HepG2 (cell line): ENCODE results near the gene AMDHD1. TPM values are rescaled to one million over a fixed set of nuclear protein-coding genes. Genes with fewer than 3 reads are reported as not detected.

Experiments
- HBP1 ChIP-seq: IDR thresholded peaks from 2 replicates; pipeline ENCODE4 v1.6.1; 2016; ENCODE audit warnings: low read depth, control low read depth
- HCFC1 ChIP-seq: fragments of 150-350 bp; IDR thresholded peaks from 2 replicates; pipeline ENCODE4 v1.6.1; 2014; ENCODE audit warnings: low read depth, low read length
- HMG20A ChIP-seq: IDR thresholded peaks from 2 replicates; pipeline ENCODE4 v1.6.1; 2016; ENCODE audit warnings: borderline replicate concordance
- MEF2D ChIP-seq: sonication (generic); formaldehyde crosslinking; IDR thresholded peaks from 2 replicates; pipeline ENCODE4 v1.5.1; 2020; ENCODE audit warnings: mild to moderate bottlenecking, missing genetic modification reagents
- NCOA5 ChIP-seq: sonication (generic); formaldehyde crosslinking; IDR thresholded peaks from 2 replicates; pipeline ENCODE4 v1.4.0; 2020; ENCODE audit warnings: missing genetic modification reagents
- PHB2 ChIP-seq: fragments of 450-650 bp; IDR thresholded peaks from 2 replicates; pipeline ENCODE4 v1.6.1; 2018; ENCODE audit not compliant: partially characterized antibody
- RARA ChIP-seq: IDR thresholded peaks from 2 replicates; pipeline ENCODE4 v1.6.1; 2016; ENCODE audit warnings: missing genetic modification reagents, missing compliant biosample characterization
- SNAPC2 ChIP-seq: sonication (generic); formaldehyde crosslinking; IDR thresholded peaks from 2 replicates; pipeline ENCODE4 v1.8.1; 2022; ENCODE audit warnings: mild to moderate bottlenecking, missing genetic modification reagents
- TBX3 ChIP-seq: fragments of 450-650 bp; IDR thresholded peaks from 2 replicates; pipeline ENCODE4 v1.6.1; 2017; ENCODE audit warnings: antibody characterized with exemption, mild to moderate bottlenecking, inconsistent platforms, borderline replicate concordance
- TP53 ChIP-seq: sonication (generic); formaldehyde crosslinking; conservative IDR thresholded peaks from 2 replicates; pipeline ENCODE4 v1.4.0; 2020; ENCODE audit warnings: missing genetic modification reagents
- ZBTB8A ChIP-seq: sonication (generic); formaldehyde crosslinking; IDR thresholded peaks from 2 replicates; pipeline ENCODE4 v1.4.0; 2020; ENCODE audit warnings: mild to moderate bottlenecking, low read depth, missing genetic modification reagents, borderline replicate concordance
- ZNF138 ChIP-seq: sonication (generic); formaldehyde crosslinking; IDR thresholded peaks from 2 replicates; pipeline ENCODE4 v1.5.0; 2020; ENCODE audit warnings: mild to moderate bottlenecking, low read depth, missing genetic modification reagents
- ZNF607 ChIP-seq: sonication (generic); formaldehyde crosslinking; IDR thresholded peaks from 2 replicates; pipeline ENCODE4 v1.5.1; 2020; ENCODE audit warnings: missing genetic modification reagents, mild to moderate bottlenecking, borderline replicate concordance
- ZSCAN21 ChIP-seq: sonication (generic); formaldehyde crosslinking; IDR thresholded peaks from 2 replicates; pipeline ENCODE4 v1.8.0; 2022; ENCODE audit warnings: mild to moderate bottlenecking, missing genetic modification reagents, moderate library complexity, borderline replicate concordance
- ZSCAN25 ChIP-seq: sonication (generic); formaldehyde crosslinking; IDR thresholded peaks from 2 replicates; pipeline ENCODE4 v1.8.0; 2022; ENCODE audit warnings: mild to moderate bottlenecking, missing genetic modification reagents
- polyA plus RNA-seq, 8 experiments: library from polyadenylated mRNA; depleted of rRNA in 3 of 8; stranded (reverse) in 7 of 8; unstranded in 1 of 8; fragments of >200 nt; fragmentation: Illumina TruSeq in 4 of 8; extraction: Trizol in 4 of 8; gene quantifications; 2 replicates each; pipeline versions ENCODE4 v1.2.1 to v1.2.3, GENCODE V29; 2011 to 2016; ENCODE audit warnings: low read depth in 4 of 8, missing spikeins in 1 of 8, mixed read lengths in 1 of 8; ENCODE audit not compliant: insufficient read depth in 1 of 8
- total RNA-seq, 5 experiments: library from RNA; depleted of rRNA; stranded (reverse); fragments of >200 nt; fragmentation: Illumina TruSeq; extraction: Trizol; gene quantifications; 2 replicates each; pipeline ENCODE4 v1.2.3, GENCODE V29; 2016; ENCODE audit warnings: low read depth in 1 of 5
- TF ChIP-seq, protein P1 (sequence below): sonication (generic); formaldehyde crosslinking; IDR thresholded peaks from 2 replicates; pipeline ENCODE4 v1.8.1; 2023; ENCODE audit warnings: mild to moderate bottlenecking, missing genetic modification reagents
- TF ChIP-seq, protein P2 (sequence below): sonication (generic); formaldehyde crosslinking; IDR thresholded peaks from 2 replicates; pipeline ENCODE4 v1.5.1; 2020; ENCODE audit warnings: mild to moderate bottlenecking, missing genetic modification reagents
- TF ChIP-seq, protein P3 (sequence below): sonication (generic); formaldehyde crosslinking; IDR thresholded peaks from 2 replicates; pipeline ENCODE4 v1.5.0; 2020; ENCODE audit warnings: missing genetic modification reagents
- TF ChIP-seq, protein P4 (sequence below): sonication (generic); formaldehyde crosslinking; IDR thresholded peaks from 2 replicates; pipeline ENCODE4 v1.4.0; 2020; ENCODE audit warnings: mild to moderate bottlenecking, missing genetic modification reagents
- TF ChIP-seq, protein P5 (sequence below): sonication (generic); formaldehyde crosslinking; IDR thresholded peaks from 2 replicates; pipeline ENCODE4 v1.8.1; 2022; ENCODE audit warnings: mild to moderate bottlenecking, missing genetic modification reagents

AMDHD1 gene
- total and polyA plus RNA-seq, 2 of the 13 experiments (the other 11 are each of a cell fraction or from before 2014, with no cell fraction given): 6.5 to 29.6 TPM

GRCh38 chr12:95918194-95918993 is 24.7 kb upstream of the AMDHD1 start (continued):
- TF ChIP-seq, protein P1, sequence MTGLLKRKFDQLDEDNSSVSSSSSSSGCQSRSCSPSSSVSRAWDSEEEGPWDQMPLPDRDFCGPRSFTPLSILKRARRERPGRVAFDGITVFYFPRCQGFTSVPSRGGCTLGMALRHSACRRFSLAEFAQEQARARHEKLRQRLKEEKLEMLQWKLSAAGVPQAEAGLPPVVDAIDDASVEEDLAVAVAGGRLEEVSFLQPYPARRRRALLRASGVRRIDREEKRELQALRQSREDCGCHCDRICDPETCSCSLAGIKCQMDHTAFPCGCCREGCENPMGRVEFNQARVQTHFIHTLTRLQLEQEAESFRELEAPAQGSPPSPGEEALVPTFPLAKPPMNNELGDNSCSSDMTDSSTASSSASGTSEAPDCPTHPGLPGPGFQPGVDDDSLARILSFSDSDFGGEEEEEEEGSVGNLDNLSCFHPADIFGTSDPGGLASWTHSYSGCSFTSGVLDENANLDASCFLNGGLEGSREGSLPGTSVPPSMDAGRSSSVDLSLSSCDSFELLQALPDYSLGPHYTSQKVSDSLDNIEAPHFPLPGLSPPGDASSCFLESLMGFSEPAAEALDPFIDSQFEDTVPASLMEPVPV (CRISPR knock-in tag): no peak
- TF ChIP-seq HBP1 (CRISPR knock-in tag): no peak
- TF ChIP-seq ZSCAN25 (CRISPR knock-in tag): no peak
- TF ChIP-seq, protein P2, sequence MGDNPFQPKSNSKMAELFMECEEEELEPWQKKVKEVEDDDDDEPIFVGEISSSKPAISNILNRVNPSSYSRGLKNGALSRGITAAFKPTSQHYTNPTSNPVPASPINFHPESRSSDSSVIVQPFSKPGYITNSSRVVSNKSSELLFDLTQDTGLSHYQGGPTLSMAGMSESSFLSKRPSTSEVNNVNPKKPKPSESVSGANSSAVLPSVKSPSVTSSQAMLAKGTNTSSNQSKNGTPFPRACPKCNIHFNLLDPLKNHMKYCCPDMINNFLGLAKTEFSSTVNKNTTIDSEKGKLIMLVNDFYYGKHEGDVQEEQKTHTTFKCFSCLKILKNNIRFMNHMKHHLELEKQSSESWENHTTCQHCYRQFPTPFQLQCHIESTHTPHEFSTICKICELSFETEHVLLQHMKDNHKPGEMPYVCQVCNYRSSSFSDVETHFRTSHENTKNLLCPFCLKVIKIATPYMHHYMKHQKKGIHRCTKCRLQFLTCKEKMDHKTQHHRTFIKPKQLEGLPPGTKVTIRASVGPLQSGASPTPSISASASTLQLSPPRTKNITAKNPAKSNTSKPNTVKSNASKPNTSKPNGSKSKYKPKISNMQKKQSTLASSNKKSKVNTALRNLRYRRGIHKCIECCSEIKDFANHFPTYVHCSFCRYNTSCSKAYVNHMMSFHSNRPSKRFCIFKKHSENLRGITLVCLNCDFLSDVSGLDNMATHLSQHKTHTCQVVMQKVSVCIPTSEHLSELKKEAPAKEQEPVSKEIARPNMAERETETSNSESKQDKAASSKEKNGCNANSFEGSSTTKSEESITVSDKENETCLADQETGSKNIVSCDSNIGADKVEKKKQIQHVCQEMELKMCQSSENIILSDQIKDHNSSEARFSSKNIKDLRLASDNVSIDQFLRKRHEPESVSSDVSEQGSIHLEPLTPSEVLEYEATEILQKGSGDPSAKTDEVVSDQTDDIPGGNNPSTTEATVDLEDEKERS (CRISPR knock-in tag): no peak
- TF ChIP-seq, protein P3, sequence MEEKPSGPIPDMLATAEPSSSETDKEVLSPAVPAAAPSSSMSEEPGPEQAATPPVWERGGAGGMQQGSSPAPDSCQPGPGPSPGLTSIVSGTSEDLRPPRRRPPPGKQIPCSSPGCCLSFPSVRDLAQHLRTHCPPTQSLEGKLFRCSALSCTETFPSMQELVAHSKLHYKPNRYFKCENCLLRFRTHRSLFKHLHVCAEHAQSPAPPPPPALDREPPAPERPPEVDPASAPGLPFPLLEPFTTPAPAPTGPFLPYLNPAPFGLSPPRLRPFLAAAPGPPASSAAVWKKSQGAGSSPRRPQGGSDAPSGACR (CRISPR knock-in tag): no peak
- no peak for TF ChIP-seq TBX3
- no peak for TF ChIP-seq TP53 (CRISPR knock-in tag)
- no peak for TF ChIP-seq ZNF607 (CRISPR knock-in tag)
- TF ChIP-seq RARA (CRISPR knock-in tag): 0 out of 2 replicates have a peak, but pooled peaks have one; percentile 25
- TF ChIP-seq, protein P4, sequence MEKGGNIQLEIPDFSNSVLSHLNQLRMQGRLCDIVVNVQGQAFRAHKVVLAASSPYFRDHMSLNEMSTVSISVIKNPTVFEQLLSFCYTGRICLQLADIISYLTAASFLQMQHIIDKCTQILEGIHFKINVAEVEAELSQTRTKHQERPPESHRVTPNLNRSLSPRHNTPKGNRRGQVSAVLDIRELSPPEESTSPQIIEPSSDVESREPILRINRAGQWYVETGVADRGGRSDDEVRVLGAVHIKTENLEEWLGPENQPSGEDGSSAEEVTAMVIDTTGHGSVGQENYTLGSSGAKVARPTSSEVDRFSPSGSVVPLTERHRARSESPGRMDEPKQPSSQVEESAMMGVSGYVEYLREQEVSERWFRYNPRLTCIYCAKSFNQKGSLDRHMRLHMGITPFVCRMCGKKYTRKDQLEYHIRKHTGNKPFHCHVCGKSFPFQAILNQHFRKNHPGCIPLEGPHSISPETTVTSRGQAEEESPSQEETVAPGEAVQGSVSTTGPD (CRISPR knock-in tag): no peak
- no peak for TF ChIP-seq ZBTB8A (CRISPR knock-in tag)
- TF ChIP-seq ZSCAN21 (CRISPR knock-in tag): no peak
- TF ChIP-seq HCFC1: no peak
- TF ChIP-seq, protein P5, sequence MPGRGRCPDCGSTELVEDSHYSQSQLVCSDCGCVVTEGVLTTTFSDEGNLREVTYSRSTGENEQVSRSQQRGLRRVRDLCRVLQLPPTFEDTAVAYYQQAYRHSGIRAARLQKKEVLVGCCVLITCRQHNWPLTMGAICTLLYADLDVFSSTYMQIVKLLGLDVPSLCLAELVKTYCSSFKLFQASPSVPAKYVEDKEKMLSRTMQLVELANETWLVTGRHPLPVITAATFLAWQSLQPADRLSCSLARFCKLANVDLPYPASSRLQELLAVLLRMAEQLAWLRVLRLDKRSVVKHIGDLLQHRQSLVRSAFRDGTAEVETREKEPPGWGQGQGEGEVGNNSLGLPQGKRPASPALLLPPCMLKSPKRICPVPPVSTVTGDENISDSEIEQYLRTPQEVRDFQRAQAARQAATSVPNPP (CRISPR knock-in tag): no peak
- TF ChIP-seq SNAPC2: no peak
- peak; percentile 58; the same call in 1 of the 2 replicates for TF ChIP-seq HMG20A (CRISPR knock-in tag)
- no peak for TF ChIP-seq PHB2
- no peak for TF ChIP-seq NCOA5
- no peak for TF ChIP-seq ZNF138 (CRISPR knock-in tag)
- no peak for TF ChIP-seq MEF2D (CRISPR knock-in tag)
